B cell (primary cell): Measurements from ENCODE around the gene PLAU. TPM values are rescaled to one million over a fixed set of nuclear protein-coding genes. Genes with fewer than 3 reads are reported as not detected.

Experiments
- ATAC-seq: fragments of 200-7000 bp; cut with Tn5 transposase; one replicate; pipeline ENCODE4 v1.10.0; 2021; ENCODE audit warnings: low read depth, mild to moderate bottlenecking, moderate number of reproducible peaks, moderate library complexity
- CTCF ChIA-PET: fragments of 350-600 bp; sonication (Branson Sonifier 250); formaldehyde crosslinking; loops from one replicate; lab custom pipeline; 2021; ENCODE audit warnings: antibody characterized with exemption, inconsistent platforms; lab: Charles Lee
- POLR2A ChIA-PET: fragments of 350-600 bp; sonication (Branson Sonifier 250); formaldehyde crosslinking; loops from one replicate; lab custom pipeline; 2021; ENCODE audit warnings: antibody characterized with exemption; lab: Charles Lee
- DNase-seq: peaks from one replicate; pipeline ENCODE4 v3.0.0; 2013
- H2AFZ ChIP-seq: 2 replicates; pipeline ENCODE4 v1.6.1; 2012; ENCODE audit warnings: mild to moderate bottlenecking, low read depth, low read length; ENCODE audit not compliant: insufficient read depth, poor library complexity, severe bottlenecking
- H3K27ac ChIP-seq, 2 donors: 1 replicate in 1 of 2; 2 replicates in 1 of 2; pipeline ENCODE4 v1.5.1; 2012 to 2013; ENCODE audit warnings: low read length in 2 of 2, mild to moderate bottlenecking in 2 of 2, moderate library complexity in 1 of 2
- H3K27me3 ChIP-seq, 4 experiments: fragments of 200-600 bp in 1 of 4; sonication (generic) in 1 of 4; replicated peaks in 1 of 4; 1 replicate in 2 of 4; 2 replicates in 2 of 4; pipeline versions ENCODE4 v1.6.1 to v1.7.0; 2013 to 2016; ENCODE audit warnings: low read length in 3 of 4, mild to moderate bottlenecking in 2 of 4, mixed read lengths in 1 of 4, moderate library complexity in 1 of 4; ENCODE audit not compliant: insufficient read depth in 4 of 4, control insufficient read depth in 3 of 4; ENCODE audit errors: control extremely low read depth in 1 of 4
- H3K36me3 ChIP-seq, 2 experiments: replicated peaks in 1 of 2; 1 replicate in 1 of 2; 2 replicates in 1 of 2; pipeline versions ENCODE4 v1.6.1 to v1.7.1; 2013; ENCODE audit warnings: low read length in 1 of 2; ENCODE audit not compliant: insufficient read depth in 2 of 2, control insufficient read depth in 1 of 2; ENCODE audit errors: control extremely low read depth in 1 of 2, extremely low read depth in 1 of 2
- H3K4me1 ChIP-seq, 2 donors: fragments of 200-600 bp in 1 of 2; sonication (generic) in 1 of 2; 1 replicate in 1 of 2; 2 replicates in 1 of 2; pipeline versions ENCODE4 v1.5.1 to v1.6.1; 2013 to 2017; ENCODE audit warnings: low read length in 2 of 2; ENCODE audit not compliant: control insufficient read depth in 2 of 2, insufficient read depth in 2 of 2
- H3K4me2 ChIP-seq: replicated peaks from 2 replicates; pipeline ENCODE3; 2012; ENCODE audit warnings: mild to moderate bottlenecking, low read depth, low read length; ENCODE audit not compliant: poor library complexity, severe bottlenecking
- H3K4me3 ChIP-seq, 5 experiments: fragments of 200-600 bp in 1 of 5; sonication (generic) in 1 of 5; 1 replicate in 3 of 5; 2 replicates in 2 of 5; pipeline versions ENCODE4 v1.5.1 to v1.7.0; 2011 to 2016; ENCODE audit warnings: low read length in 4 of 5, mild to moderate bottlenecking in 4 of 5, low read depth in 2 of 5, control low read depth in 1 of 5, moderate library complexity in 1 of 5; ENCODE audit not compliant: insufficient read depth in 1 of 5; ENCODE audit errors: control extremely low read depth in 1 of 5, extremely low read depth in 1 of 5
- H3K79me2 ChIP-seq: fragments of 200-600 bp; sonication (generic); one replicate; pipeline ENCODE4 v1.6.0; 2016; ENCODE audit warnings: low read length; ENCODE audit not compliant: control insufficient read depth, insufficient read depth
- H3K9ac ChIP-seq: fragments of 200-600 bp; sonication (generic); 2 replicates; pipeline ENCODE4 v1.6.1; 2017; ENCODE audit warnings: mild to moderate bottlenecking, low read length, moderate library complexity
- H3K9me3 ChIP-seq, 3 donors: one replicate each; pipeline versions ENCODE4 v1.6.1 to v1.7.1; 2013; ENCODE audit warnings: low read length in 2 of 3; ENCODE audit not compliant: control insufficient read depth in 2 of 3, insufficient read depth in 1 of 3; ENCODE audit errors: control extremely low read depth in 1 of 3
- H4K20me1 ChIP-seq: 2 replicates; pipeline ENCODE4 v1.6.0; 2012; ENCODE audit warnings: mild to moderate bottlenecking, low read length; ENCODE audit not compliant: insufficient read depth, control insufficient read depth, poor library complexity, severe bottlenecking
- H3K27ac Mint-ChIP-seq: one replicate; pipeline ENCODE4 v1.8.0; 2021; ENCODE audit warnings: mixed read lengths
- H3K27me3 Mint-ChIP-seq: one replicate; pipeline ENCODE4 v1.8.0; 2021; ENCODE audit warnings: mixed read lengths
- H3K4me1 Mint-ChIP-seq: one replicate; pipeline ENCODE4 v1.8.0; 2021; ENCODE audit warnings: mixed read lengths
- H3K4me3 Mint-ChIP-seq: one replicate; pipeline ENCODE4 v1.8.0; 2021; ENCODE audit warnings: mixed read lengths
- H3K9me3 Mint-ChIP-seq: one replicate; pipeline ENCODE4 v1.8.0; 2022; ENCODE audit warnings: mixed read lengths; ENCODE audit not compliant: insufficient read depth
- CTCF ChIP-seq: fragments of 200-600 bp; IDR thresholded peaks from one replicate; pipeline ENCODE4 v1.8.0; 2022; ENCODE audit warnings: antibody characterized with exemption, mild to moderate bottlenecking
- EZH2 ChIP-seq: IDR thresholded peaks from 2 replicates; pipeline ENCODE4 v1.6.1; 2012; ENCODE audit warnings: borderline replicate concordance, low read depth, mild to moderate bottlenecking, moderate library complexity, low read length; ENCODE audit not compliant: insufficient read depth, poor library complexity, severe bottlenecking
- WGBS: methylation state at CpG from one replicate; pipeline ENCODE4 v1.1.5; 2013; ENCODE audit warnings: missing lambda C conversion rate; ENCODE audit not compliant: insufficient coverage; 5-methylcytosine and 5-hydroxymethylcytosine counted together
- intact Hi-C: fragments of 100-400 bp; cut with micrococcal nuclease; formaldehyde crosslinking; loops from one replicate; pipeline ENCODE4 v1.10.0; 2022
- polyA plus RNA-seq: library from polyadenylated mRNA; depleted of rRNA; stranded (reverse); fragments of >200 nt; gene quantifications from 2 replicates; pipeline ENCODE4 v1.2.3, GENCODE V29; 2012
- total RNA-seq, 2 donors: library from RNA; stranded (reverse); fragments of 120-200 nt in 1 of 2; gene quantifications; 1 replicate in 1 of 2; 2 replicates in 1 of 2; pipeline versions ENCODE4 v1.2.3 to v1.2.4, GENCODE V29; 2013 to 2022

Gene PLAU
- total and polyA plus RNA-seq, 2 donors (not counting 1 experiment from before 2014, with no cell fraction given): 0.04 TPM; not detected in 1

GRCh38 chr10:73874267-73875138, 36.4 kb upstream of the PLAU start, which contains the start of gene CAMK2G:
Gene CAMK2G (minus strand): TSS chr10:73874555. CDS start chr10:73874461, 94 bp downstream.
- DNase-seq (peak; percentile 92), ATAC-seq (peak; percentile 87)
- Mint-ChIP-seq H3K27ac (peak within 1 kb of the TSS; percentile 85), H3K4me3 (peak within 1 kb of the TSS; percentile 95), H3K4me1 (peaks cover 46% of the 10 kb centered on the region), H3K9me3 (no peaks in the 10 kb centered on the region), H3K27me3 (no peaks in the 10 kb centered on the region)
- Histone ChIP-seq H3K4me1 (peaks cover 18 to 39% of the 10 kb centered on the region in 2 donors), H3K27me3 (no peaks in the 10 kb centered on the region), H3K9me3 (no peaks in the 10 kb centered on the region), H3K9ac (peak within 1 kb of the TSS; percentile 94), H3K79me2 (peaks cover 46% of the 10 kb centered on the region), H3K27ac (peak within 1 kb of the TSS; percentile 71 to 74), H2AFZ (peak within 1 kb of the TSS; percentile 87), H4K20me1 (peaks cover 23% of the 10 kb centered on the region), H3K4me3 (peak within 1 kb of the TSS; percentile 81 to 98 (median 92)), H3K4me2 (peak within 1 kb of the TSS; percentile 95), H3K36me3 (peaks cover 0 to 24% of the 10 kb centered on the region in 2 experiments)
- WGBS: under 1% methylated on average over 84 of the region's 95 CpGs
- ChIA-PET CTCF (interaction anchor here (1.0 to 16.5 kb wide), 7 partner anchors 9 to 206 kb away, joined by 3 to 498 read pairs (median 4); no protein-coding TSS in a partner anchor), POLR2A (interaction anchor here (0.5 to 2.4 kb wide), 4 partner anchors 8 to 379 kb away, joined by 3 to 9 read pairs (median 8); no protein-coding TSS in a partner anchor)
- no peak for TF ChIP-seq CTCF
- TF ChIP-seq EZH2: no peak
- intact Hi-C loops: loop anchor here (1.0 to 10.0 kb wide), 5 partner anchors 8 to 1360 kb away; partner anchors contain the start of gene COMTD1
